GM18502 (cell line): ENCODE measurements around the gene CASP2.

Experiments
- ATAC-seq: cut with Tn5 transposase; IDR thresholded peaks from one replicate; pipeline ENCODE4 v1.9.1; 2021; ENCODE audit warnings: mild to moderate bottlenecking; ENCODE audit not compliant: unreplicated experiment, poor library complexity

The CASP2 gene

GRCh38 chr7:143325240-143325639 lies 37.1 kb downstream of the CASP2 start:
- ATAC-seq = peak; percentile 72

- ATAC-seq = peak; percentile 68
These were observed 39.8 kb downstream of the CASP2 start for GRCh38 chr7:143327903-143328302.

GRCh38 chr7:143329471-143330170 lies 41.5 kb downstream of the CASP2 start:
- ATAC-seq = no peak

GRCh38 chr7:143331179-143331801 lies 43.1 kb downstream of the CASP2 start:
- no peak for ATAC-seq

- no peak for ATAC-seq
These were observed 46.1 kb downstream of the CASP2 start for GRCh38 chr7:143334244-143334643.

GRCh38 chr7:143337216-143337615 lies 49.1 kb downstream of the CASP2 start:
- ATAC-seq = no peak

GRCh38 chr7:143341842-143342241 lies 53.7 kb downstream of the CASP2 start:
- ATAC-seq = no peak

- no peak for ATAC-seq
These were observed 55.4 kb downstream of the CASP2 start for GRCh38 chr7:143343596-143343995.

GRCh38 chr7:143345428-143345900 lies 57.3 kb downstream of the CASP2 start:
- ATAC-seq = peak; percentile 90

- no peak for ATAC-seq
These were observed 57.9 kb downstream of the CASP2 start for GRCh38 chr7:143346018-143346417.

GRCh38 chr7:143347950-143348349 lies 59.8 kb downstream of the CASP2 start:
- no peak for ATAC-seq

GRCh38 chr7:143351060-143351459 lies 62.9 kb downstream of the CASP2 start:
- no peak for ATAC-seq

GRCh38 chr7:143351574-143351973 lies 63.4 kb downstream of the CASP2 start:
- ATAC-seq = no peak

- no peak for ATAC-seq
These were observed 64.4 kb downstream of the CASP2 start for GRCh38 chr7:143352531-143353002.

- ATAC-seq = no peak
These were observed 66.2 kb downstream of the CASP2 start for GRCh38 chr7:143354376-143354775.

GRCh38 chr7:143354965-143355364 lies 66.8 kb downstream of the CASP2 start:
- ATAC-seq = no peak

- ATAC-seq = no peak
These were observed 67.6 kb downstream of the CASP2 start for GRCh38 chr7:143355450-143356385.

GRCh38 chr7:143356414-143357050 lies 68.4 kb downstream of the CASP2 start:
- ATAC-seq = no peak
